IMR-90 (cell line): ENCODE data around the gene FNDC11.

Experiments used
- BHLHE40 ChIP-seq: fragments of 150-350 bp; IDR thresholded peaks from 2 replicates; pipeline ENCODE4 v1.6.1; 2016; ENCODE audit warnings: mild to moderate bottlenecking, low read depth, low read length
- MXI1 ChIP-seq: IDR thresholded peaks from 2 replicates; pipeline ENCODE4 v1.6.1; 2012; ENCODE audit warnings: low read depth, mild to moderate bottlenecking, low read length, moderate library complexity, borderline replicate concordance
- POLR2A ChIP-seq: IDR thresholded peaks from 2 replicates; pipeline ENCODE4 v1.6.1; 2012; ENCODE audit warnings: mild to moderate bottlenecking, low read depth, low read length
- RCOR1 ChIP-seq: IDR thresholded peaks from 2 replicates; pipeline ENCODE4 v1.6.1; 2012; ENCODE audit warnings: mild to moderate bottlenecking, low read length, improper control_type of control experiment; ENCODE audit not compliant: insufficient replicate concordance
- TF ChIP-seq, protein P1 (sequence below): conservative IDR thresholded peaks from 2 replicates; pipeline ENCODE4 v1.5.1; 2012; ENCODE audit warnings: mild to moderate bottlenecking, low read depth, low read length, improper control_type of control experiment

GRCh38 chr20:63567136-63567385 is 13.1 kb downstream of the FNDC11 start:
- TF ChIP-seq POLR2A (no peak), MXI1 (no peak), BHLHE40 (no peak), RCOR1 (no peak)
- TF ChIP-seq, protein P1, sequence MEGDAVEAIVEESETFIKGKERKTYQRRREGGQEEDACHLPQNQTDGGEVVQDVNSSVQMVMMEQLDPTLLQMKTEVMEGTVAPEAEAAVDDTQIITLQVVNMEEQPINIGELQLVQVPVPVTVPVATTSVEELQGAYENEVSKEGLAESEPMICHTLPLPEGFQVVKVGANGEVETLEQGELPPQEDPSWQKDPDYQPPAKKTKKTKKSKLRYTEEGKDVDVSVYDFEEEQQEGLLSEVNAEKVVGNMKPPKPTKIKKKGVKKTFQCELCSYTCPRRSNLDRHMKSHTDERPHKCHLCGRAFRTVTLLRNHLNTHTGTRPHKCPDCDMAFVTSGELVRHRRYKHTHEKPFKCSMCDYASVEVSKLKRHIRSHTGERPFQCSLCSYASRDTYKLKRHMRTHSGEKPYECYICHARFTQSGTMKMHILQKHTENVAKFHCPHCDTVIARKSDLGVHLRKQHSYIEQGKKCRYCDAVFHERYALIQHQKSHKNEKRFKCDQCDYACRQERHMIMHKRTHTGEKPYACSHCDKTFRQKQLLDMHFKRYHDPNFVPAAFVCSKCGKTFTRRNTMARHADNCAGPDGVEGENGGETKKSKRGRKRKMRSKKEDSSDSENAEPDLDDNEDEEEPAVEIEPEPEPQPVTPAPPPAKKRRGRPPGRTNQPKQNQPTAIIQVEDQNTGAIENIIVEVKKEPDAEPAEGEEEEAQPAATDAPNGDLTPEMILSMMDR = no peak
